GM12878 (cell line): ENCODE results near the gene INO80C. TPM values are rescaled to one million over a fixed set of nuclear protein-coding genes. Genes with fewer than 3 reads are reported as not detected.

ENCODE experiments used
- ATAC-seq: fragments of 200-7000 bp; cut with Tn5 transposase; 3 replicates; pipeline ENCODE4 v1.9.1; 2020; ENCODE audit warnings: mild to moderate bottlenecking, moderate library complexity
- BruUV-seq: library from RNA; stranded (reverse); fragments of 400-500 nt; replicated peaks from 2 replicates; lab custom pipeline; 2021; lab: Mats Ljungman, UMichigan
- CTCF ChIA-PET: fragments of 300-600 bp; sonication (Branson Sonifier 250); formaldehyde crosslinking; extraction: SDS; loops from one replicate; lab custom pipeline; 2021; ENCODE audit warnings: inconsistent platforms; lab: Yijun Ruan, JAX
- POLR2A ChIA-PET: fragments of 350-600 bp; formaldehyde crosslinking; extraction: SDS; loops from one replicate; lab custom pipeline; 2021; ENCODE audit warnings: inconsistent platforms; lab: Charles Lee
- RAD21 ChIA-PET: fragments of 300-600 bp; sonication (Branson Sonifier 250); formaldehyde crosslinking; loops from one replicate; lab custom pipeline; 2023; ENCODE audit warnings: antibody characterized with exemption; ENCODE audit not compliant: unreplicated experiment; lab: Charles Lee
- SMC1A ChIA-PET: fragments of 300-600 bp; sonication (Branson Sonifier 250); formaldehyde crosslinking; loops from one replicate; lab custom pipeline; 2023; ENCODE audit not compliant: unreplicated experiment, uncharacterized antibody; lab: Charles Lee
- DNase-seq: peaks from one replicate; pipeline ENCODE4 v3.0.0-alpha.2; 2011; ENCODE audit warnings: low read depth, low spot score
- FAIRE-seq: peaks from 3 replicates; lab custom pipeline; 2011; peaks lifted over from hg19 to GRCh38; lab: Jason Lieb, UNC
- H2AFZ ChIP-seq: 2 replicates; pipeline ENCODE4 v1.6.0; 2011; ENCODE audit warnings: low read depth, low read length, control low read depth; ENCODE audit not compliant: control insufficient read depth
- H3K27ac ChIP-seq: 2 replicates; pipeline ENCODE4 v1.5.1; 2011; ENCODE audit warnings: control low read depth; ENCODE audit not compliant: control insufficient read depth, insufficient read depth
- H3K27me3 ChIP-seq, 2 experiments: replicated peaks in 1 of 2; 2 replicates each; pipeline versions ENCODE4 v1.6.0 to v1.6.1; 2011; ENCODE audit warnings: low read length in 1 of 2; ENCODE audit not compliant: control insufficient read depth in 2 of 2, insufficient read depth in 2 of 2
- H3K36me3 ChIP-seq, 2 experiments: 2 replicates each; pipeline ENCODE4 v1.5.1; 2011; ENCODE audit warnings: low read length in 1 of 2; ENCODE audit not compliant: control insufficient read depth in 2 of 2, insufficient read depth in 2 of 2
- H3K4me1 ChIP-seq: 2 replicates; pipeline ENCODE4 v1.6.1; 2011; ENCODE audit warnings: mild to moderate bottlenecking, low read length, moderate library complexity, mixed read lengths; ENCODE audit not compliant: control insufficient read depth, insufficient read depth
- H3K4me2 ChIP-seq: 2 replicates; pipeline ENCODE4 v1.6.0; 2011; ENCODE audit warnings: control low read depth; ENCODE audit not compliant: control insufficient read depth, insufficient read depth
- H3K4me3 ChIP-seq: fragments of 200-600 bp; sonication (generic); 2 replicates; pipeline ENCODE4 v1.5.1; 2016
- H3K79me2 ChIP-seq: 2 replicates; pipeline ENCODE4 v1.6.0; 2011; ENCODE audit warnings: low read length; ENCODE audit not compliant: control insufficient read depth, insufficient read depth
- H3K9ac ChIP-seq: 2 replicates; pipeline ENCODE4 v1.8.0; 2011; ENCODE audit warnings: low read length, control low read depth, mixed read lengths; ENCODE audit not compliant: control insufficient read depth, insufficient read depth
- H3K9me3 ChIP-seq: replicated peaks from 3 replicates; pipeline ENCODE4 v1.5.1; 2011; ENCODE audit warnings: mild to moderate bottlenecking, low read length; ENCODE audit not compliant: control insufficient read depth, insufficient read depth
- H4K20me1 ChIP-seq: 2 replicates; pipeline ENCODE4 v1.6.0; 2011; ENCODE audit not compliant: control insufficient read depth, insufficient read depth
- CBX5 ChIP-seq: sonication (generic); IDR thresholded peaks from 2 replicates; pipeline ENCODE4 v1.6.1; 2016; ENCODE audit warnings: low read depth, moderate library complexity, mild to moderate bottlenecking, inconsistent platforms
- CTCF ChIP-seq, 3 experiments: IDR thresholded peaks in 2 of 3; conservative IDR thresholded peaks in 1 of 3; 2 replicates each; pipeline ENCODE4 v1.5.1; 2011; ENCODE audit warnings: low read depth in 3 of 3, low read length in 3 of 3, mild to moderate bottlenecking in 3 of 3, control low read depth in 2 of 3, moderate library complexity in 2 of 3, inconsistent platforms in 1 of 3, mixed read lengths in 1 of 3; ENCODE audit not compliant: control insufficient read depth in 2 of 3, insufficient read depth in 1 of 3; ENCODE audit errors: extremely low read depth in 1 of 3
- HDGF ChIP-seq: fragments of 450-650 bp; IDR thresholded peaks from 2 replicates; pipeline ENCODE4 v1.6.1; 2016; ENCODE audit warnings: antibody characterized with exemption
- HSF1 ChIP-seq: fragments of 150-350 bp; IDR thresholded peaks from 2 replicates; pipeline ENCODE4 v1.6.1; 2014; ENCODE audit warnings: mild to moderate bottlenecking, low read depth, low read length
- IRF3 ChIP-seq: fragments of 450-650 bp; IDR thresholded peaks from 2 replicates; pipeline ENCODE4 v1.6.1; 2014; ENCODE audit warnings: mild to moderate bottlenecking
- KAT2A ChIP-seq: conservative IDR thresholded peaks from 2 replicates; pipeline ENCODE4 v1.6.1; 2011; ENCODE audit warnings: low read depth, low read length; ENCODE audit not compliant: control insufficient read depth
- MYC ChIP-seq: IDR thresholded peaks from 2 replicates; pipeline ENCODE4 v1.6.1; 2011; ENCODE audit warnings: mild to moderate bottlenecking, low read length, moderate library complexity, inconsistent platforms; ENCODE audit not compliant: insufficient read depth, insufficient replicate concordance, insufficient read length, severe bottlenecking
- PRDM15 ChIP-seq: fragments of 450-650 bp; formaldehyde crosslinking; IDR thresholded peaks from 2 replicates; pipeline ENCODE4 v1.4.0; 2020; ENCODE audit warnings: mild to moderate bottlenecking, moderate library complexity
- RBBP5 ChIP-seq: fragments of 200-600 bp; sonication (generic); conservative IDR thresholded peaks from 2 replicates; pipeline ENCODE4 v1.6.1; 2016
- RUNX3 ChIP-seq: IDR thresholded peaks from 2 replicates; pipeline ENCODE4 v1.6.1; 2012; ENCODE audit warnings: low read length, inconsistent platforms
- TCF12 ChIP-seq: IDR thresholded peaks from 2 replicates; pipeline ENCODE4 v1.6.1; 2011; ENCODE audit warnings: low read depth, mild to moderate bottlenecking, low read length
- TCF7 ChIP-seq: IDR thresholded peaks from 2 replicates; pipeline ENCODE4 v1.6.1; 2014; ENCODE audit warnings: antibody characterized with exemption, borderline replicate concordance
- USF2 ChIP-seq: IDR thresholded peaks from 2 replicates; pipeline ENCODE4 v1.6.1; 2011; ENCODE audit warnings: low read depth, low read length, improper control_type of control experiment, borderline replicate concordance
- WGBS: methylation state at CpG from one replicate; pipeline ENCODE4 v1.1.6; 2016; ENCODE audit warnings: low lambda C conversion rate; ENCODE audit not compliant: insufficient replicate concordance, insufficient coverage; ENCODE audit errors: missing lambda C conversion rate; 5-methylcytosine and 5-hydroxymethylcytosine counted together
- in situ Hi-C: fragments of 300-500 bp; cut with MboI; formaldehyde crosslinking; loops from 9 replicates; pipeline ENCODE4 v1.14.3; 2018; ENCODE audit warnings: mixed read lengths
- intact Hi-C: fragments of 100-400 bp; cut with micrococcal nuclease; formaldehyde crosslinking; loops from one replicate; pipeline ENCODE4 v1.14.2; 2022; ENCODE audit not compliant: unreplicated experiment
- polyA plus RNA-seq, 11 experiments: library from polyadenylated mRNA; depleted of rRNA in 4 of 11; unstranded in 6 of 11; stranded (reverse) in 5 of 11; fragments of >200 nt; fragmentation: Nextera tagmentation in 4 of 11; fragmentation: Illumina TruSeq in 1 of 11; extraction: Ambion mirVana in 4 of 11; extraction: Trizol in 1 of 11; gene quantifications; 1 replicate in 1 of 11; 2 replicates in 10 of 11; pipeline versions ENCODE4 v1.2.1 to v1.2.3, GENCODE V29; 2011 to 2016; ENCODE audit warnings: inconsistent platforms in 2 of 11, missing spikeins in 2 of 11, low read depth in 1 of 11
- total RNA-seq, 4 experiments: library from RNA; depleted of rRNA in 3 of 4; stranded (reverse); fragments of >200 nt in 3 of 4; fragmentation: Illumina TruSeq in 1 of 4; extraction: Trizol in 1 of 4; gene quantifications; 2 replicates each; pipeline versions ENCODE4 v1.2.1 to v1.2.3, GENCODE V29; 2013 to 2021

The INO80C gene
- total and polyA plus RNA-seq, 10 of the 15 experiments (the other 5 are each of a cell fraction or from before 2014, with no cell fraction given): 9.9 to 43.2 (median 30.1) TPM

GRCh38 chr18:35524226-35524625 lies 26.5 kb upstream of the INO80C start:
- SMC1A ChIA-PET: interaction anchor here (1.0 to 2.7 kb wide), 4 partner anchors 9 to 165 kb away, joined by 5 to 11 read pairs (median 6); no protein-coding TSS in a partner anchor
- CTCF ChIA-PET: interaction anchor here (1.3 to 1.4 kb wide), 2 partner anchors 10 to 13 kb away, joined by 3 read pairs; no protein-coding TSS in a partner anchor
- intact Hi-C loops (no loop called here), in situ Hi-C loops (no loop called here)
- Histone ChIP-seq H4K20me1 (no peaks in the 10 kb centered on the region), H2AFZ (no peak overlapping the region), H3K79me2 (no peaks in the 10 kb centered on the region), H3K4me1 (no peaks in the 10 kb centered on the region), H3K9ac (no peak overlapping the region), H3K27ac (no peak overlapping the region), H3K36me3 (no peaks in the 10 kb centered on the region), H3K4me3 (no peak overlapping the region), H3K4me2 (no peak overlapping the region), H3K9me3 (no peaks in the 10 kb centered on the region), H3K27me3 (peaks cover 0 to 3% of the 10 kb centered on the region in 2 experiments; a peak in 2 of 4 replicates)
- no peak for DNase-seq
- WGBS: 61% methylated on average over 5 of the region's 5 CpGs
- no TSS peak for BruUV-seq
- no peak for ATAC-seq
- RAD21 ChIA-PET: interaction anchor here (1.4 kb wide), 1 partner anchor 12 kb away, joined by 4 read pairs; no protein-coding TSS in a partner anchor
- FAIRE-seq: no peak
- POLR2A ChIA-PET: no interaction called here
- TF ChIP-seq USF2 (no peak), PRDM15 (CRISPR knock-in tag) (no peak), HSF1 (no peak), TCF7 (no peak), HDGF (no peak), CTCF (IDR thresholded peaks at IDR 0.05 in 2 of 3, conservative IDR thresholded peaks at IDR 0.05 in 1 of 3; ENCODE audit: control insufficient read depth in 2 of 3, extremely low read depth in 1 of 3, insufficient read depth in 1 of 3, low read depth in 3 of 3, low read length in 3 of 3) (no peak), KAT2A (no peak), CBX5 (no peak), IRF3 (no peak), MYC (no peak), TCF12 (no peak), RBBP5 (no peak), RUNX3 (no peak)
